Right forelimb (tissue), 1 donor: ENCODE measurements around the gene SLC24A5.

Experiments used
- DNase-seq: peaks from one replicate; pipeline ENCODE4 v3.0.0-alpha.2; 2018

SLC24A5 gene

DNA sequence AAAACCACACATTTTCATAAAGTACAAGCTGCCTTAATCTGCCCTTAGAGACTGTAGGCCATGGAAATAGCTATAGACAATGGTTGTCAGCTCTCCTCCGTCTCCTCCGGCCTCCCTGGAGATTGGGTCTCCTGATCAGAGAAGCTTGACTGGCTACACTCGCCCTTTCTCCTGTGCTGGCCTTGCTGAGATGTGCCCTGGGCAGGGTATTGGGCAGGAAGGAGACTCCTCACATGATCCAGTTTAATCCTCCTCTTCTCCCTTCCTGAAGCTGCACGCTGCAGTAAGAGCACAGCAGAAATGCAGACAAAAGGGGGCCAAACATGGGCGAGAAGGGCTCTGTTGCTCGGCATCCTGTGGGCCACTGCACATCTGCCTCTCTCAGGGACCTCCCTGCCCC lies at the start of gene SLC24A5:
SLC24A5 (plus strand) TSS at position 246 of the 400 bp plus-strand sequence; CDS start at position 301, 55 bp downstream.
- DNase-seq: no peak

DNA sequence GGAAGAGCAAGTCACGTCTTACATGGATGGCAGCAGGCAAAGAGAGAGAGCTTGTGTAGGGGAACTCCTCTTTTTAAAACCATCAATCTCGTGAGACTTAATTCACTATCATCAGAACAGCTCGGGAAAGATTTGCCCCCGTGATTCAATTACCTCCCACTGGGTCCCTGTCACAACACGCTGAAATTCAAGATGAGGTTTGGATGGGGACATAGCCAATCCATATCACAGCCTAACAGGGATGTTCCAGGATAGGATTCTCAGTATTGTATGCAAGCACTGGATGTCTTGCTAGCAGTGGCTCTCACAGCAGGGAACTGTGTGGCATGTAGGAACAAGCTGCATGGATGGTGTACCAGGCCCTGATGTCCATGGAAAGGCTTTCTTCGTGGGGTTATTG lies 47.8 kb upstream of the SLC24A5 start:
- DNase-seq: no peak

DNA sequence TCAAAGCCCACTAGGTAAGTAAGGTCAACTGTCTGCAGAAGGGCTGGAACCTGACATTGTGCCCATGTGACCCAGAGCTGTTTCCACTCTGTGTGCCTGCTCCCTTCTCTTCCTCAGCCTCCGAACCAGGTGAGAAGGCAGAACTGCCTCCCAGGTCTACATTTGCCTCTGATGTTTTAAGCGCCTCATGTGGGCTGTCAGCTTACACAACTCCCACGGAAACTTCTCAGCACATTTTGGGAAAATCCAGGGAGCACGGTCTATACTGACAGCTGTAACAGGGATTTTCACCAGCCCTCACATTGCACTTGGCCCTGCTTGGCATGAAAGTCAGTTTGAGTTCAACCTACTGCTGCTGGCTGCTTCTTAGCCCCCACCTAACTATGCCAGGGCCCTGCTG lies 46.9 kb upstream of the SLC24A5 start:
- no peak for DNase-seq

DNA sequence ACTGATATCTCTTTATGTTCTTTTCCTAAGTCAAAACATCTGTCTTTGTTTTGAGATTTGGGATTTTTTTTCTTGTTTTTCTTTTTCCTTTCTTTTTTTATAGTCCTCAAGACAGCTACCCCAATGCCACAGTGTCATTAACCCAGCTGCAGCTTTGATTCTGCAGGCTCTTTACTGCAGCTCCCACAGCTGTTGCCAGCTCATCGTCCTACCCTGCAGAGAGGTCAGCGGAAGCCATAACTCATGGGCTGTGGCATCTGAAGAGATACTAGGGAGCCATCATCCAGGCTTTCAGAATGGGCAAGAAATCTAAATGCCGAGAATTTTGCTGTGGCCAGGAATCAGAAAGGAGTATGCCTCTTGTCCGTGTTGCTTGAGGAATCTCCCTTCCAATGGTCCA lies 44.3 kb upstream of the SLC24A5 start:
- DNase-seq: no peak

DNA sequence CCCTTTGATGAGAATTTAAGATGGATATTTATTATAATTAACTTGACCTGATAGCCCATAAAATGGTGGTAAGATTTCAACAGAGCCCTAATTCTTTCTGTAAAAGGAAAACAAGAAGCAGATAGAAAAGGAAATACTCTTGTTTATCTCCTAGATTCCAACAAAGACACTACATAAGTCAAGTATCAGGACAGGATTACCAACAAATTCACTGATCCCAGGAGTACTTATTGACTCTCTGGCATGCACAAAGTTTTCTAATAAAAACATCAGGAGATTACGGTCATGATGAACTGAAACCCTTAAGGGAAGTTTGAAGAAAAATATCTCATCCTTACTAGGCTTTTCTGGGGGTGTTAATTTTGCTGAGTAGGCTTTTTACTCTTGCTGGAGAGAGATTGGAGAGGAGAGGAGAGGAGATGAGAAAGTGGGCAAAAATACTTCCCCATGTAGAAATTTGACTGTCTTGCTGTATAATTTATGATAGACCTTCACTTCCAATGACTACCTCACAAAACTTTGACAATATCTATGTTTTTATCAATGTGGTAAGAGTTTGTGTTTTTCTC lies 43.1 kb upstream of the SLC24A5 start:
- no peak for DNase-seq

DNA sequence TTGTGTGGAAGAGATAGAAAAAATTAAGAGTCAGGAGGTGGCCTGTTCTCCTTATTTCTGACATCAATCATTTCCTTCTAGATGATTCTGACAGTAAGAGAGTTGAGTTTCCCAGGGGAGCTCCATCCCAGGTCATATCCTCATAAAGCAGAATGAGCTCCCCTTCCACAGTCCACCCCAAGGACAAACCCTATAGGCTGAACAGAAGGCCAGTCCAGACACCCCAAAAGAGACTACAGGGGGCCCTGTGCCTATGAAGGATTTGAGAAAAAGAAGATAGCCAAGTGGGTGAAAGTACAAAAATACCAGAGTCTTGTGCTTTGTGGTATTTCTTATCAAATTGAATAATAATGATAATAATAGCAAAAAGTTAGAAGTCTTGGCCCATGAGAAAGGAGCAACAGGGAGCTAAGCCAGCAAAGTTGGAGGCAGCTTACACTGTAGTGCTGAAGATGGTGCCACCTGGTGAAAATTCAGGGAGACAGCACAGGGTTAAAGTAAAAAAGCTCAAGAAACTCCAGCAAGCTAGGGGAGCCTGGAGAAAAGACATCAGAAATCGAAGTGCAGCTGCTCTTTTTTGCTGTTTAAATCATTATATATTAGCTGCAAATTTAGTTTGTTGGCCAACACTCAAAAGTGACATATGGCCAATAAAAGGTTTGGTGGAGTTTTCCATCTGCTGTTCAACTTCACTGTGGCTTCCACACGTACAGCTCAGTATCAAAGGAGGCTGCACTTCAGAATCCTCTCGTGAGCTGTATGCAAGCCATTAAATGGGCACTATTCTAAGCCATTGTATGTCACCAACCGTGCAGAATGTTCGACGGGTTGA lies 35.8 kb upstream of the SLC24A5 start:
- DNase-seq: no peak

DNA sequence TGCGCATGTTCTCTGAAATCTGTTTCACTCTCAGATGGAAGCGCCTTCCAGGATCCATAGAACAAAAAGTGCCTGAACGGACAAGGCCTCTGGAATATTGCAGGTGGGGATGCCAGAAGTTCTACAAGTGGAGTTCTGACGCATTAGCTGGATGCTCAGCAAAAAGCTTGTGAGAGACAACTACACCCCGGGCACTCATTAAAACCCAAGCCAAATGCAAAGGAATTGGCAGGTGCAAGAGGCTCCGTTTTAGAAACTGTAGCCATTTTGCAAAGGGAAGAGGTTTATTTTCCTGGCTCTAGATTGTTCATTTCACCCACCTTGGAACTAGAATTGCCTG lies 35.2 kb upstream of the SLC24A5 start:
- peak; percentile 83 for DNase-seq

DNA sequence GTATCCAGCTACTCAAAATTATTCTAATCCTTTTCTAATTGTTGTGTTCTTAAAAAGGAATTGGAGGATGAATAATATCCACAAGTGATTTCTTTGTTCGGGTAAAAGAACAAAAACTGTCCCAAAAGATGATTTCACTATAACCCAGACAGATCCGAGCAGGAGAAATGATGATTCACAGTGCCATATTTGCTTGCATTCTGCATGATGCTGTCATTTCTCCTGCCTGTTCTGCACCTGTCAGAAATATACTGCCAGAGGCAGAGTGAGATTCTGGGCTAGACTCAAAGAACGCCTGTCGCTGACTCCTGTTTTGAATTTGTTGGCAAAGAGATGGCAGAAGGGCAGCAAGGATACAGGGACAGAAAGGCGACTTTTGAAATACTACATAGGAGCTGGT lies 34.7 kb upstream of the SLC24A5 start:
- peak; percentile 45 for DNase-seq

DNA sequence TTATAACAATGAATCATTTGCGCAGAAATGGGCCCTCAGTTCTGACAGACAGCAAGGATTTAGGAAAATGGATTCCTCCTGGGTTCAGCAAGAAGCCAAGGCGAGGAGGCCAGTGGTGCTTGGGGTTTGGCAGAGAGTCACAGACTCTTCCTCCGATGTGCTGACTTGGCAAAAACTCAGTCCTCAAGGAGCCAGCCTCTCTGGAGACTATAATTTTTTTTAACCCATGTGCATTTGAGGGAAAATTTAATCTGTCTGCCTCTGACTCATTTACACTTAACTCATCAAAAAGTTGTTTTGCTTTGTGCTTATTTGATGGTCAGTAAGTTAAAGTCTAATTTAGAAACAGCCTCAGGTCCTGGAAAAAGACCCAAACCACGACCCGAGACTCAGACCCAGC lies 34.2 kb upstream of the SLC24A5 start:
- DNase-seq: peak; percentile 50

DNA sequence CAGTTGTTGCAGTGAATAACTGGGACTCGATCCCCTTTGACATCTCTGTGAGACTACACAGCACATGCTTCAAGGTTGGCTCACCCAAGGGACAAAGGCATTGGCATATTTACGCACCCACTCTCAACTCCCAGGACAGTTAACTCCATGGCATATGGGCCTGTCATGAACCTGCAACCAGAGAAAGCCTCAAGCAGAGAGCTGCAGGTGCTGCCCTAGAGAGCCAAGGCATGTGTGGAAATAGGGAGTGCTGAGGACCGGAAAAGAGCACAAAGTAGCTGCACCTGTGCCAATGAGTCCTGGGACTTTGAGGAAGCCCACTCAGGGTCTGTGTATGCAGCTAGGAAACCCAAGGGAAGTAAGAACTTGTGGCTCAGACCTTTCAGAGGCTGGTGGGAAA lies 32.9 kb upstream of the SLC24A5 start:
- DNase-seq: no peak

DNA sequence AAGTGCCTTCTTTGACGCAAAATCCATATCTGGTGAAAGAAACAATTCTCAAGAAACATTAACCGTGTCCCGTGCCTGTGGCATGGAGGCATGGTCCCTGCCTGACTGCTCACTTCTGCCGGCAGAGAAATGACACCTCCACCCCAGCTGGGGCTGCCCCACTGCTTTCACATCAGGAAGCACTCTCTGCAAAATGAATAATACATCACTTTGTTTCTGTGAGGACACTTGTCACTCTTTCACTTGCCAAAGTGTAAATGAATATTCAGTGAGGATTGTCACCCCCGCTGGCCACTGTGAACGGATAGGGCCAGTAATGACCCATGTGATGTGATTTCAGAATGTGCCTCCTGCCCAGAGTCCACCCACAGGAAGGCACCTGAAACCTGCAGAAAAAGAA lies 31.1 kb upstream of the SLC24A5 start:
- no peak for DNase-seq

DNA sequence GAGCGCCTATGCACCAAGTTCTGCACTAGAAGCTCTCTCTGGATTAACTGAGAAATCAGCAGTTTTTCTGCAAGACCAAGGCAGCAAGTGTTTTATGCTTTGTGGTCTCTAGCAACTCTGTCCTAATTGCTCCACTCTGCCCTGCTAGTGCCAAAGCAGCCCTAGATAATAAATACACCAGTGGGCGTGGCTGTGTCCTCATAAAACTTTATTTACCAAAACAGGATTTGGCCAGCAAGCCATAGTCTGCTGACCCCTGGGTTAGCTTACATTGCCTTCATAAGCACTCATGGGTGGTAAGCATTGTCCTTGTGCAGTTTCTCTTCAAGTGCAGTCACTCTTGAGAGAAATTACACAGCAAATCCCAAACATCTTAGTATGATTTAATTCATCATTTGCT lies 30.7 kb upstream of the SLC24A5 start:
- DNase-seq: no peak

DNA sequence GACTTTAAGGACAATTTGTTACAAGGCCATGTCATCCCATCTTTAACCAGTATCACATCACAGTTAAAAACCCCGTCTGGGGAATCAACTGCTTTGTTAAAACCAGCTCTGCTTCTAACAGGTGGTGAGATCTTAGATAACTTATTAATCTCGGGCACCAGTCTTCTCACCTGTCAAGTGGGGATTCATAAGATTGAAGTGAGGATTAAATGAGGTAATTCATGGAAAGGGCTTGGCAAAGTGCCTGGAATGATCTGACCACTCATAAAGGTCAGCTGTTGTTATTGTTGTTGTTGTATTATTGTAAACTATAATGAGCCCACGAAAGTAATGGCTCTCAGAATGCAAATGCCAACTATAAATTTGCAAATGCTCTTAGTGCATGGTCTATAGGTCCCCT lies 30.1 kb upstream of the SLC24A5 start:
- no peak for DNase-seq

DNA sequence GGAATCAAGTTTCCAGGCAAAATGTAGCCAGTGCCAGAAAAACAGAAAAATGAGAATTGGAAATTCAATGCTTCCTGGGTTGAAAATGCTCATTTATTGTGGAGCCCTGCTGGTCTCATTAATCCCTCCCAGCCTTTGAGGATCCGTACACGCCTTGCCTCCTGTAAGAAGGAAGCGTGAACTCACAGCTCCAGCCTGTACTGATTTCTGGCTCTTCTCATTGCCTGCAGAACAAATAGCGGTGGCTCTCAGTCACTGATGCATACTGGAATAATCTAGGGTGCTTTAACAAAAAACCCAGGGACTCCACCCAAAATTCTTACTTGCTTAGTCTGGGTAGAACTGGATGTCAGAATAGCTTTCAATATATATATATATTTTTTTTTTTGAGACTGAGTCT lies 29.3 kb upstream of the SLC24A5 start:
- no peak for DNase-seq

DNA sequence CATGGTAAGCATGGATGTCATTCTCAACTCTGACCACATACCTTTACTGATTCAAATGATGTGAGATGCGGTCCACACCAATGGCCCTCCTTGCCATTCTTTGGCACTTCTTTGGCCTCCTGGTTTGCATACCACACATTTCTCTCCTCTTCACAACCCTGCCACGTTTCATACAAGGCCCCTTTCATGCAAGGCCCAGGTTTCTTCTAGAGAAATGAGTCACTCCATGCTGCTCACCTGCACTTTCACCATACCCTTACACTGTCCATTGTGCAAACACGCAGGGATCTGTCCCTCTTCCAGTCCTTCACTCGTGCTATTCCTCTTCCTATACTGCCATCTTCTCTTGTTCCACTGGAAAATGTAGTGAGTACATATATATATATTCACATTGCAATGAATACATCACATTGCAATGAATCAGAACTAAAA lies 24.4 kb upstream of the SLC24A5 start:
- no peak for DNase-seq

DNA sequence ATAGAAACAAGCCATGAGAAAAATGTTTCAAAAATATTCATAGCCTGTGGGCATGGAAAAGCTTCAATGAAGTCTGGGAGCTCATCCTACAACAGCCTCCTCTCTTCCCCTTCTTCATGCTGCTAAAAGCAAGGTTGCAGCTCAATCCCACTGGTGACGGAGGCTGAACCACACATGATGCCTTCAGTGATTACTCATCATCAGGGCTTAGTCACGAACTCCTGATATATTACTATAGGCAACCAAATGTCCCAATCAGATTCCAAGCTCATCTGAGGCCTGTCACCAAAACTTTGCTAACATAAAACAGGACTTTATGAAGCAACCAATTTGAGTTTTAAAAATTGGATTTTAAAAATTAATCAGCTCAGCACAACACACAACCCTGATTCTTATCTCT lies 24.0 kb upstream of the SLC24A5 start:
- no peak for DNase-seq

DNA sequence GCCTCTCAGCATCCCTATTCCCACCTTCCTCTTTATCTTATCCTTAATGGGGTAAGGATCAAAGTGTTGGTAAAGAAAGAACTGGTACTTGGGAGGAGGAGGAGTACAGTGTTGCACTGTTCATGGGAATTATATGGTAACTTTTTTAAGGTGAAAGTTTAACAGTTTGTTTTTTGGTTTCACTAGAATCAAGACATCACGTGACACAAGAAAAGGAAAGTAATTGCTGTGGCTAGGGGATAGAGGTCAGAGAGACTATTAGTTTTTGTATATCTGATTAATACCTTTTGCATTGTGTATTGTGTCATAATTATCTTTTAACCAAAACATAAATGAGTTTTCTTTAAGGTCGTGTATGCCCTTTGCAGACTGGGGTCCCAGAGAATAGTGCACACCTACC lies 23.5 kb upstream of the SLC24A5 start:
- DNase-seq: no peak

DNA sequence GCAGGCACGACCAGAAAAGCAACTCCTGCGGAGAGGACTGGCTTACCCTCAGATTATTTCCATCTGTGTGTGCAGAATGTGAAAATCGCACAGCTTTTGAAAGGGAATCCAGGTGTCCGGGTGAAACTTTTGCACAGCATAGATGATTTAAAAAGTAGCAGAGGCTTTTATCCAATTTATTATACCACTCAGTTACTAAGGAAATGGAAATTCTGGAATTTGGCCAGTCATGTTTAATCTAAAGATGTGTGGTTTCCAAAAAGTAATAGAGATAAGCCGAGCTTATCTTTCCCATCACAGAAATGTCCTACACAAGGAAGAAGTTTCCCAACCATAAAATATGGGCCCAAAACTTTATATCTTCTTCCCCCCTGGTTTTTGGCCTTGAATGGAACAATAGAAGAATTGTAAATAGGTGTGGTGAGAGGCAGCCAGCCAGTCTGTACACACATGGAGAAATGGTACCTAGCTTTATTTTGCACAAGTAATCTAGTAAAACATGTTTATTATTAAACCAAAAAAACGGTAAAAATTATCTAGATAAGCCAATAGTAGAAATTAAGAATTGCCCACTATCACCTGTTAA lies 19.3 kb upstream of the SLC24A5 start:
- no peak for DNase-seq

DNA sequence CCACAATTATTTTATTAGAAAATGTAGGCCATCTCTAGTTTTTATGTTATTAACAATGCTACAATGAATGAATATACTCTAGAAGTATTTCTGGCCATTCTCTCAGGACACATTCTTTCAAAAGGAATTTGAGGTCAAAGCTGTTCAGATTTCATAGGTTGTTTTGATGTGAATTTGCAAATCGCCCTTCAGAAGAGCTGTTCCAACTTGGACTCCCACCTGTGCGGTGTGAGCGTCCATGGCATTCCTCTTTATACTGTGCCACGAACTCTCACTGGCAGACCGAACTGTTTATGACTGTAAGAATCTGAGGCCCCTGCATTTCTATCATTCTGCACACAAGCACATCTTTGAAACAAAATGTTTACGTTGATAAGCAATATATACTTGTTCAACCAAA lies 18.6 kb upstream of the SLC24A5 start:
- no peak for DNase-seq

DNA sequence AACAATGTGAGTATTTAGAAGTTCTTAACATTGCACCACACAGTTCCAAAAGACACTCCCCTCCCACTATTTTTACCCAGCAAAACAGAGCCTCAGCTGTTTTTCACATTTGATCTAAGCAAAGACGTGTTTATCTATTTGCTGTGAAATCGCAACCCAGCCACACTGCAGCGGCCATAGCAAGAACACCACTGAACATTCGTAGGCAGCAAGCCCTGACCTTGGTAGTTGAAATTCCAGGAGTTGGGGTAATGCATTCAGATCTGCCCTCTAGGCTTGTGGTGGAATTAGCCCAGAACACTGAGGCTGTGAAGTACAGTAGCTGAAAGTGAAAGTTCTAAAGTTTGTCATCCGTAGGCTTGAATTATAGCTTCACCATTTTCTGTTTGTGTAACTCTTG lies 17.1 kb upstream of the SLC24A5 start:
- no peak for DNase-seq

DNA sequence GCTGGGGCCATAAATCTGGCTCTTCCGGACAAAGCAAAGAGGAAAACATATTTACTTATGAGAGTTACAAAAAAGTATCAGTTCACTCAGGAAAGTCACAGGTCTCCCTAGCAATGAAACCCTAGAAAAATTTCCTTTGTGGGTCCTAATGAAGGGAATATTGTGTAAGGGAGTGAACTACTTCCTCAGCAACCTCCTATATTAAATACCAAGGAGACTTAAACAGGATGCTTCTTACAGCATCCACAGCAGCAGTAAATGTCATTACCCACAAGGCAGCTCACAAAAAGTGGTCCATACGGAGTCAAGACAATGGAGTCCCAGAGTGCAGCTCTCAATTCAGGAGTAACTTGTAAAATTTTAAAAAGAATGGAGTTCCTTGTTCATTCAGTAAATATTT lies 14.9 kb upstream of the SLC24A5 start:
- no peak for DNase-seq

DNA sequence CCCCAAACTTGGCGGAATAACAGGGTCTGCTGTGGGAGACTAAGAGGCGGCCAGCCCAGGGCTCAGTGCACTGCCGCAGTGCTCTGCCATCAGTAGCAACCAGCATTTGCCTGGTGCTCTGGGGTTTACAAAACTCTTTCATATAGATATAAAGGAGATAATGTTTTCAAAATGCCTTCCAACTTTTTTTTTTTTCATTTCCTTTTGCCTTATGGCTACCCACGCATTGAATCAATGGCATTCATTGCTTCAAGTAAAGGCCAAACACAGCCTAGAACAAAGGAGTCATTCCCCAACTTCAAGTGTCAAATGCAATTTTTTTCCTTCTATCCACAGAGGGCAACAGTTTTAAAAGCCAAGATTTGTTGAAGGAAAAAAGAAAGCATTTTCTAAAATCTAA lies 11.6 kb upstream of the SLC24A5 start:
- DNase-seq: no peak

DNA sequence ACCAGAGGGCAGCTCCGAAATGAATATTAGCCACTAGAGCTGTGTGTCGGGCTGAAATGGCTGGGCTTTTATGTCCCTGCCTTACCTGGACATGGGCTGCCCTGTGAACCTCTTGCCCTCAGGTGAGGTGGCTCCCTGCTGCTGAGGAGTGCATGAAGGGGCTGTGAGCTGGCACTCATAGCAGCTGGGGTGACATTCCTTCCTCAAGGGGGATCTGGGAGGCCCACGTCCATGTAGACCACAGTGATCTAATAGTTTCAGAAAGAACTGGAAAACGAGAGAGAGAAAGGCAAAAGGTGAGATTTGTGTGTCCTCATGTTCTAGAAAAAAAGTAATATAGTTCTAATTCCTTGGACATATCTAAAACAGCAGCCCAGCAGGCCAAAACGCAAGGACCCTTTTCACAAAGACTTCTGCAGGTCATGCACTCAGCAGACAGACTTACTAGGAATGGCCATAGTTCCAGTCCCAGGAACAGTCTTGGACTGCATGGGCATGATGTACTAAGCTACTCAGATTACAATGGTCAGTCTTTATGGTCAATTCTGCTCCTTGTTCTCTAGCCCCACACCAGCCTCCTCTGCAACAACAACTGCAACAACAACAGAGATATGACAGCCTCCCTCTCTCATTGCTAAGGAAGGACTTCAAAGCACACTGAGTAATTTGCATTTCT lies 10.8 kb upstream of the SLC24A5 start:
- no peak for DNase-seq

DNA sequence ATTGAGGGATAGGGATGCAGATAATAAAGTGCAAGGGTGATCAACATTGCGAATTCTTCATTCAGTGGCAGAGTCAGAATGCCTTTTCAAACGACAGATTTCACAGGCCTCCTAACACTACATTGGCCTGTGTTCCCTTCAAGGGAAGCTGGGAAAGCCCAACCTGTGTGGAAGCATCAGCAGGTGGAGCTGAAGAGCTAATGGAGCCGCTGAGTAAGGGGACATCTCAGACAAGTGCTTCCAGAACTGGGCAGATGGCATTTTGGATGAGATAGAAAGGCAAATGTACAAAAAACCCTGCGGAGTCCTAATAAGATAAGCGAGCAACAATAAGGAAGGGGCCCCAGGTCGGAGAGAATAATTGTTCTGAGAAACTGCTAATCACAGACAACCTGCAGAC lies 8.5 kb upstream of the SLC24A5 start:
- DNase-seq: no peak
